PC-9 (cell line): ENCODE measurements around the gene PIAS4.

Experiments used
- EZH2 ChIP-seq: fragments of 200-600 bp; sonication (generic); IDR thresholded peaks from 2 replicates; pipeline ENCODE4 v1.8.0; 2017; ENCODE audit warnings: antibody characterized with exemption, low read depth
- TF ChIP-seq, protein P1 (sequence below): fragments of 200-600 bp; sonication (generic); conservative IDR thresholded peaks from 2 replicates; pipeline ENCODE4 v1.6.1; 2017; ENCODE audit warnings: mixed run types, antibody characterized with exemption, mild to moderate bottlenecking, moderate library complexity

- TF ChIP-seq, protein P1, sequence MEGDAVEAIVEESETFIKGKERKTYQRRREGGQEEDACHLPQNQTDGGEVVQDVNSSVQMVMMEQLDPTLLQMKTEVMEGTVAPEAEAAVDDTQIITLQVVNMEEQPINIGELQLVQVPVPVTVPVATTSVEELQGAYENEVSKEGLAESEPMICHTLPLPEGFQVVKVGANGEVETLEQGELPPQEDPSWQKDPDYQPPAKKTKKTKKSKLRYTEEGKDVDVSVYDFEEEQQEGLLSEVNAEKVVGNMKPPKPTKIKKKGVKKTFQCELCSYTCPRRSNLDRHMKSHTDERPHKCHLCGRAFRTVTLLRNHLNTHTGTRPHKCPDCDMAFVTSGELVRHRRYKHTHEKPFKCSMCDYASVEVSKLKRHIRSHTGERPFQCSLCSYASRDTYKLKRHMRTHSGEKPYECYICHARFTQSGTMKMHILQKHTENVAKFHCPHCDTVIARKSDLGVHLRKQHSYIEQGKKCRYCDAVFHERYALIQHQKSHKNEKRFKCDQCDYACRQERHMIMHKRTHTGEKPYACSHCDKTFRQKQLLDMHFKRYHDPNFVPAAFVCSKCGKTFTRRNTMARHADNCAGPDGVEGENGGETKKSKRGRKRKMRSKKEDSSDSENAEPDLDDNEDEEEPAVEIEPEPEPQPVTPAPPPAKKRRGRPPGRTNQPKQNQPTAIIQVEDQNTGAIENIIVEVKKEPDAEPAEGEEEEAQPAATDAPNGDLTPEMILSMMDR: no peak
- TF ChIP-seq EZH2: no peak
These were observed 2.7 kb downstream of the PIAS4 start for GRCh38 chr19:4009990-4010807.
